Trophoblast cell (in vitro differentiated cells and primary cell): ENCODE results near the gene SNTG2.
"Not testable (repeated sequence)": the region's sequence is repeated elsewhere in the genome, so short reads cannot be mapped to it uniquely, and the experiment has no call there.

ENCODE experiments used
- DNase-seq, 2 donors: peaks; one replicate each; pipeline ENCODE4 v3.0.0-alpha.2; 2016
- H2AFZ ChIP-seq: 2 replicates; pipeline ENCODE4 v1.6.1; 2013; ENCODE audit warnings: low read length, moderate library complexity, mild to moderate bottlenecking; ENCODE audit not compliant: insufficient read depth, poor library complexity
- H2AK5ac ChIP-seq: 2 replicates; pipeline ENCODE4 v1.6.1; 2013; ENCODE audit warnings: mild to moderate bottlenecking, low read length
- H2BK120ac ChIP-seq: 2 replicates; pipeline ENCODE4 v1.6.1; 2013; ENCODE audit warnings: low read length, mild to moderate bottlenecking, moderate library complexity; ENCODE audit not compliant: insufficient read depth, poor library complexity
- H2BK12ac ChIP-seq: 2 replicates; pipeline ENCODE4 v1.6.1; 2013; ENCODE audit warnings: mild to moderate bottlenecking, low read length, moderate library complexity
- H2BK5ac ChIP-seq: 2 replicates; pipeline ENCODE4 v1.6.1; 2013; ENCODE audit warnings: low read length, low read depth, moderate library complexity, mild to moderate bottlenecking; ENCODE audit not compliant: poor library complexity
- H3K14ac ChIP-seq: 2 replicates; pipeline ENCODE4 v1.6.1; 2013; ENCODE audit warnings: mild to moderate bottlenecking, low read length
- H3K18ac ChIP-seq: 2 replicates; pipeline ENCODE4 v1.6.1; 2013; ENCODE audit warnings: mild to moderate bottlenecking, low read length
- H3K23ac ChIP-seq: 2 replicates; pipeline ENCODE4 v1.6.1; 2013; ENCODE audit warnings: low read length
- H3K27ac ChIP-seq: 2 replicates; pipeline ENCODE4 v1.5.1; 2013; ENCODE audit warnings: low read depth, mild to moderate bottlenecking, inconsistent platforms, low read length, moderate library complexity
- H3K27me3 ChIP-seq: 2 replicates; pipeline ENCODE4 v1.6.1; 2013; ENCODE audit warnings: inconsistent platforms, mild to moderate bottlenecking, low read length, moderate library complexity; ENCODE audit not compliant: insufficient read depth
- H3K36me3 ChIP-seq, 2 experiments: 1 replicate in 1 of 2; 2 replicates in 1 of 2; pipeline ENCODE4 v1.6.1; 2013; ENCODE audit warnings: low read length in 2 of 2, mild to moderate bottlenecking in 2 of 2, moderate library complexity in 1 of 2; ENCODE audit not compliant: insufficient read depth in 2 of 2, control insufficient read depth in 1 of 2
- H3K4ac ChIP-seq: 2 replicates; pipeline ENCODE4 v1.6.1; 2013; ENCODE audit warnings: low read depth, mild to moderate bottlenecking, low read length, moderate library complexity
- H3K4me1 ChIP-seq, 2 experiments: 1 replicate in 1 of 2; 2 replicates in 1 of 2; pipeline ENCODE4 v1.6.1; 2013; ENCODE audit warnings: low read length in 2 of 2, mild to moderate bottlenecking in 2 of 2, moderate library complexity in 1 of 2; ENCODE audit not compliant: insufficient read depth in 2 of 2, control insufficient read depth in 1 of 2
- H3K4me2 ChIP-seq: 2 replicates; pipeline ENCODE4 v1.6.1; 2013; ENCODE audit warnings: inconsistent platforms, mild to moderate bottlenecking, low read length, moderate library complexity
- H3K4me3 ChIP-seq: 2 replicates; pipeline ENCODE4 v1.5.1; 2013; ENCODE audit warnings: mild to moderate bottlenecking, low read depth, low read length, inconsistent platforms
- H3K79me1 ChIP-seq: one replicate; pipeline ENCODE4 v1.6.1; 2013; ENCODE audit warnings: low read length
- H3K79me2 ChIP-seq: 2 replicates; pipeline ENCODE4 v1.6.1; 2013; ENCODE audit warnings: low read length, mild to moderate bottlenecking; ENCODE audit not compliant: control insufficient read depth, insufficient read depth, poor library complexity
- H3K9ac ChIP-seq: 2 replicates; pipeline ENCODE4 v1.6.1; 2013; ENCODE audit warnings: mild to moderate bottlenecking, low read length
- H3K9me3 ChIP-seq: 2 replicates; pipeline ENCODE4 v1.6.1; 2013; ENCODE audit warnings: low read depth, mild to moderate bottlenecking, control low read depth, inconsistent platforms, low read length; ENCODE audit not compliant: insufficient read depth
- H4K12ac ChIP-seq: 2 replicates; pipeline ENCODE4 v1.6.1; 2013; ENCODE audit warnings: low read depth, mild to moderate bottlenecking, low read length, moderate library complexity
- H4K8ac ChIP-seq: 2 replicates; pipeline ENCODE4 v1.6.1; 2013; ENCODE audit warnings: low read depth, mild to moderate bottlenecking, low read length, moderate library complexity
- H4K91ac ChIP-seq: one replicate; pipeline ENCODE4 v1.6.1; 2013; ENCODE audit warnings: low read depth, mild to moderate bottlenecking, low read length, moderate library complexity
- WGBS: extraction: QIAGEN DNeasy Blood & Tissue Kit; methylation state at CpG from one replicate; pipeline ENCODE4 v1.1.7; 2013; ENCODE audit warnings: missing lambda C conversion rate; ENCODE audit not compliant: insufficient read length, insufficient coverage; ENCODE audit errors: extremely low coverage; 5-methylcytosine and 5-hydroxymethylcytosine counted together

Gene SNTG2

GRCh38 chr2:1132328-1132969 is 181.8 kb downstream of the SNTG2 start:
- H2BK12ac ChIP-seq: no peak overlapping the region
- H3K9ac ChIP-seq: no peak overlapping the region
- no peaks in the 10 kb centered on the region for H3K4me1 ChIP-seq
- no peaks in the 10 kb centered on the region for H3K27me3 ChIP-seq
- H2BK120ac ChIP-seq: no peak overlapping the region
- no peak overlapping the region for H2BK5ac ChIP-seq
- H3K79me2 ChIP-seq: no peaks in the 10 kb centered on the region
- H3K9me3 ChIP-seq: peaks cover 3% of the 10 kb centered on the region
- no CpG with 5 or more reads among the region's 14 CpGs for WGBS
- H3K36me3 ChIP-seq: no peaks in the 10 kb centered on the region
- no peak overlapping the region for H3K4me3 ChIP-seq
- no peak overlapping the region for H3K23ac ChIP-seq
- no peak overlapping the region for H2AK5ac ChIP-seq
- no peak for DNase-seq
- no peak overlapping the region for H3K4me2 ChIP-seq
- H4K91ac ChIP-seq: no peak overlapping the region
- H3K79me1 ChIP-seq: no peaks in the 10 kb centered on the region
- no peak overlapping the region for H3K18ac ChIP-seq
- no peak overlapping the region for H3K4ac ChIP-seq
- no peak overlapping the region for H3K14ac ChIP-seq
- no peak overlapping the region for H4K12ac ChIP-seq
- no peak overlapping the region for H3K27ac ChIP-seq
- H2AFZ ChIP-seq: no peak overlapping the region
- H4K8ac ChIP-seq: no peak overlapping the region

GRCh38 chr2:1133896-1134295 is 183.2 kb downstream of the SNTG2 start:
- H2BK120ac ChIP-seq, H4K12ac ChIP-seq, H2BK5ac ChIP-seq, H2BK12ac ChIP-seq, H3K79me1 ChIP-seq, H3K9ac ChIP-seq, H3K18ac ChIP-seq, H3K27ac ChIP-seq, H4K8ac ChIP-seq, H2AFZ ChIP-seq, H3K4me3 ChIP-seq, H2AK5ac ChIP-seq, DNase-seq, H3K4me2 ChIP-seq, H3K4me1 ChIP-seq, H3K23ac ChIP-seq, H4K91ac ChIP-seq, H3K36me3 ChIP-seq, H3K4ac ChIP-seq, H3K27me3 ChIP-seq, H3K14ac ChIP-seq, H3K79me2 ChIP-seq, H3K9me3 ChIP-seq: not testable (repeated sequence)
- no CpG with 5 or more reads among the region's 16 CpGs for WGBS

DNA sequence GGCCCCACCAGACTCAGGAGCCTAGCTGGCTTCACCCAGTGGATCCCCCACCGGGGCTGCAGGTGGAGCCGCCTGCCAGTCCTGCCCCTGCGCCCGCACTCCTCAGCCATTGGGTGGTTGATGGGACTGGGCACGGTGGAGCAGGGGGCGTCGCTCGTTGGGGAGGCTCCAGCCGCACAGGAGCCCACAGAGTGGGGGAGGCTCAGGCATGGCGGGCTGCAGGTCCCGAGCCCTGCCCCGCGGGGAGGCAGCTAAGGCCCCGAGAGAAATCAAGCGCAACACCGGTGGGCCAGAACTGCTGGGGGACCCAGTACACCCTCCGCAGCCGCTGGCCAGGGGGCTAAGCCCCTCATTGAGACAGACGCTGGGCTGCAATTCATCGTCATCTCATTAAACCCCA is 184.0 kb downstream of the SNTG2 start:
- Histone ChIP-seq H3K18ac (no peak overlapping the region), H3K4ac (no peak overlapping the region), H4K12ac (no peak overlapping the region), H3K23ac (no peak overlapping the region), H3K27ac (no peak overlapping the region), H2BK12ac (no peak overlapping the region), H4K91ac (no peak overlapping the region), H3K14ac (no peak overlapping the region), H3K36me3 (no peaks in the 10 kb centered on the region), H3K4me2 (no peak overlapping the region), H2BK120ac (no peak overlapping the region), H3K9ac (no peak overlapping the region), H2AK5ac (no peak overlapping the region), H2BK5ac (no peak overlapping the region), H3K79me1 (no peaks in the 10 kb centered on the region), H3K4me3 (no peak overlapping the region), H2AFZ (no peak overlapping the region), H3K9me3 (peaks cover 3% of the 10 kb centered on the region), H3K79me2 (no peaks in the 10 kb centered on the region), H3K27me3 (no peaks in the 10 kb centered on the region), H3K4me1 (no peaks in the 10 kb centered on the region), H4K8ac (no peak overlapping the region)
- no peak for DNase-seq
- WGBS: no CpG with 5 or more reads among the region's 20 CpGs

- no peak overlapping the region for H3K9ac ChIP-seq
- no peak overlapping the region for H3K4me3 ChIP-seq
- H2BK5ac ChIP-seq: no peak overlapping the region
- no peak overlapping the region for H4K91ac ChIP-seq
- H3K4ac ChIP-seq: no peak overlapping the region
- peaks cover 3% of the 10 kb centered on the region for H3K9me3 ChIP-seq
- H3K23ac ChIP-seq: no peak overlapping the region
- H2BK12ac ChIP-seq: no peak overlapping the region
- H3K4me2 ChIP-seq: no peak overlapping the region
- no peaks in the 10 kb centered on the region for H3K4me1 ChIP-seq
- no peak overlapping the region for H4K12ac ChIP-seq
- H2AFZ ChIP-seq: no peak overlapping the region
- WGBS: no CpG with 5 or more reads among the region's 7 CpGs
- DNase-seq: no peak
- H2BK120ac ChIP-seq: no peak overlapping the region
- no peaks in the 10 kb centered on the region for H3K79me2 ChIP-seq
- H3K27ac ChIP-seq: no peak overlapping the region
- no peak overlapping the region for H2AK5ac ChIP-seq
- H3K27me3 ChIP-seq: no peaks in the 10 kb centered on the region
- H3K79me1 ChIP-seq: no peaks in the 10 kb centered on the region
- H4K8ac ChIP-seq: no peak overlapping the region
- no peak overlapping the region for H3K18ac ChIP-seq
- H3K36me3 ChIP-seq: no peaks in the 10 kb centered on the region
- H3K14ac ChIP-seq: no peak overlapping the region
Measured at GRCh38 chr2:1136067-1136466, 185.4 kb downstream of the SNTG2 start.
